ENCODE results near the gene GLIS1. TPM values are rescaled to one million over a fixed set of nuclear protein-coding genes. Genes with fewer than 3 reads are reported as not detected.

GLIS1 gene
- total and polyA plus RNA-seq, 2 experiments from 2014 or later = 0.26 to 0.31 TPM

- TF ChIP-seq ZNF462 (CRISPR knock-in tag; IDR thresholded peaks at IDR 0.05) (no peak), ZNF114 (CRISPR knock-in tag; IDR thresholded peaks at IDR 0.05) (no peak), EZH2phosphoT487 (IDR thresholded peaks at IDR 0.05; ENCODE audit: unreplicated experiment) (no peak), CREB1 (CRISPR knock-in tag; IDR thresholded peaks at IDR 0.05; ENCODE audit: low read depth) (no peak), ETS1 (IDR thresholded peaks at IDR 0.05) (no peak), JUNB (IDR thresholded peaks at IDR 0.05; ENCODE audit: unreplicated experiment) (no peak), POLR2AphosphoS5 (IDR thresholded peaks at IDR 0.05; ENCODE audit: low read depth) (no peak)
Observed at GRCh38 chr1:53604291-53604919, 134.6 kb downstream of the GLIS1 start (continued).

GRCh38 chr1:53603431-53603830 is 135.5 kb downstream of the GLIS1 start:
- Histone ChIP-seq H3K4me3 (no peak overlapping the region), H3K4me2 (no peak overlapping the region), H3K27me3 (ENCODE audit: insufficient read depth) (no peaks in the 10 kb centered on the region), H3K36me3 (ENCODE audit: insufficient read depth) (no peaks in the 10 kb centered on the region), H3K4me1 (ENCODE audit: insufficient read depth) (0 out of 2 replicates have a peak, but pooled peaks cover 5% of the 10 kb centered on the region), H3F3A (replicated peaks; ENCODE audit: low read depth) (no peaks in the 10 kb centered on the region), H3K9me2 (ENCODE audit: insufficient read depth) (no peaks in the 10 kb centered on the region), H4K20me1 (replicated peaks; ENCODE audit: insufficient read depth) (no peaks in the 10 kb centered on the region), H3K79me2 (replicated peaks; ENCODE audit: insufficient read depth) (no peaks in the 10 kb centered on the region), H2AFZ (no peak overlapping the region), H3K27ac (ENCODE audit: low read depth) (no peak overlapping the region)
- no peak for DNase-seq (ENCODE audit: low spot score)
- ATAC-seq = no peak
- H3K4me3 Mint-ChIP-seq = no peak overlapping the region
- H3K27ac Mint-ChIP-seq = no peak overlapping the region
- no peaks in the 10 kb centered on the region for H3K9me3 Mint-ChIP-seq
- H3K27me3 Mint-ChIP-seq (ENCODE audit: insufficient read depth, low read depth, poor library complexity) = peaks cover 12% of the 10 kb centered on the region
- peaks cover 6% of the 10 kb centered on the region; the same call in 2 of the 3 replicates for H3K4me1 Mint-ChIP-seq
- H3K36me3 Mint-ChIP-seq (ENCODE audit: low read depth) = no peaks in the 10 kb centered on the region
- TF ChIP-seq STAT1 (IDR thresholded peaks at IDR 0.05; ENCODE audit: unreplicated experiment) (no peak), ETS1 (IDR thresholded peaks at IDR 0.05) (no peak), ZNF331 (CRISPR knock-in tag; IDR thresholded peaks at IDR 0.05; ENCODE audit: low read depth) (no peak), EZH2 (IDR thresholded peaks at IDR 0.05; ENCODE audit: low read depth, unreplicated experiment) (no peak), REST (IDR thresholded peaks at IDR 0.05; ENCODE audit: unreplicated experiment) (no peak), ZNF114 (CRISPR knock-in tag; IDR thresholded peaks at IDR 0.05) (no peak)

Data from GM23338 (cell line).